Activated CD8-positive, alpha-beta memory T cell treated with anti-CD3 and anti-CD28 coated beads for 36 hours (primary cell): Measurements from ENCODE around the gene MROH2A. TPM values are rescaled to one million over a fixed set of nuclear protein-coding genes. Genes with fewer than 3 reads are reported as not detected.
"Not testable (repeated sequence)": the region's sequence is repeated elsewhere in the genome, so short reads cannot be mapped to it uniquely, and the experiment has no call there.

Experiments
- CTCF ChIA-PET: fragments of 350-600 bp; sonication (Branson Sonifier 250); formaldehyde crosslinking; loops from one replicate; lab custom pipeline; 2021; ENCODE audit warnings: antibody characterized with exemption; lab: Charles Lee
- POLR2A ChIA-PET: fragments of 350-600 bp; sonication (Branson Sonifier 250); formaldehyde crosslinking; loops from one replicate; lab custom pipeline; 2021; ENCODE audit warnings: antibody characterized with exemption; lab: Charles Lee
- total RNA-seq, 2 experiments: library from RNA; stranded (reverse); gene quantifications; one replicate each; pipeline ENCODE4 v1.2.3, GENCODE V29; 2021

Gene MROH2A
- total RNA-seq, 2 experiments from 2014 or later = not detected

GRCh38 chr2:233867993-233868532 is 89.9 kb downstream of the MROH2A start, which contains the start of gene MSL3B:
MSL3B (minus strand) TSS chr2:233868386.
- POLR2A ChIA-PET = interaction anchor here (0.7 kb wide), 1 partner anchor 138 kb away, joined by 5 read pairs; no protein-coding TSS in a partner anchor

GRCh38 chr2:233871432-233871831 is 93.3 kb downstream of the MROH2A start:
- CTCF ChIA-PET = no interaction called here
- POLR2A ChIA-PET = no interaction called here

More at GRCh38 chr2:233867993-233868532, 89.9 kb downstream of the MROH2A start, which contains the start of gene MSL3B:
- CTCF ChIA-PET = interaction anchor here (2.2 kb wide), 1 partner anchor 11 kb away, joined by 9 read pairs; no protein-coding TSS in a partner anchor

- POLR2A ChIA-PET, CTCF ChIA-PET: not testable (repeated sequence)
Measured at GRCh38 chr2:233872125-233872524, 94.0 kb downstream of the MROH2A start.

- CTCF ChIA-PET = interaction anchor here (1.2 kb wide), 1 partner anchor 25 kb away, joined by 3 read pairs; no protein-coding TSS in a partner anchor
- POLR2A ChIA-PET = no interaction called here
Measured at GRCh38 chr2:233882353-233882752, 104.2 kb downstream of the MROH2A start.

Other genes starting within 250 kb of the MROH2A start
- 10 to 100 TPM; 14.5 to 15.1 TPM for gene USP40, start 211.5 kb upstream of the MROH2A start, total RNA-seq
- gene UGT1A8, start 160.7 kb upstream of the MROH2A start, total RNA-seq = not detected
- not detected for gene UGT1A10, start 141.9 kb upstream of the MROH2A start, total RNA-seq
- not detected for gene UGT1A9, start 106.4 kb upstream of the MROH2A start, total RNA-seq
- not detected for gene UGT1A7, start 96.4 kb upstream of the MROH2A start, total RNA-seq
- not detected for gene UGT1A6, start 85.4 kb upstream of the MROH2A start, total RNA-seq
- not detected for gene UGT1A5, start 65.4 kb upstream of the MROH2A start, total RNA-seq
- not detected for gene UGT1A4, start 59.6 kb upstream of the MROH2A start, total RNA-seq
- not detected for gene UGT1A3, start 49.3 kb upstream of the MROH2A start, total RNA-seq
- not detected for gene UGT1A1, start 18.1 kb upstream of the MROH2A start, total RNA-seq
- 10 to 100 TPM; 49.9 to 53.9 TPM for gene HJURP, start 76.2 kb downstream of the MROH2A start, total RNA-seq
- gene TRPM8, start 139.0 kb downstream of the MROH2A start, total RNA-seq = not detected